Memory B cell (primary cell): ENCODE data around the gene C1QTNF1.

Experiments
- ATAC-seq: fragments of 150-1000 bp; cut with Tn5 transposase; 2 replicates; pipeline ENCODE4 v1.10.0; 2021; ENCODE audit warnings: low read depth, mild to moderate bottlenecking, moderate library complexity
- DNase-seq, 2 donors: peaks; one replicate each; pipeline ENCODE4 v3.0.0; 2022; ENCODE audit warnings: low spot score in 2 of 2
- H3K27ac Mint-ChIP-seq: one replicate; pipeline ENCODE4 v1.8.0; 2022; ENCODE audit warnings: mild to moderate bottlenecking, moderate library complexity, mixed read lengths
- H3K27me3 Mint-ChIP-seq: one replicate; pipeline ENCODE4 v1.8.0; 2022; ENCODE audit warnings: mixed read lengths
- H3K36me3 Mint-ChIP-seq: one replicate; pipeline ENCODE4 v1.8.0; 2022; ENCODE audit warnings: mild to moderate bottlenecking, mixed read lengths
- H3K4me1 Mint-ChIP-seq: one replicate; pipeline ENCODE4 v1.8.0; 2022; ENCODE audit warnings: mixed read lengths
- H3K4me3 Mint-ChIP-seq: one replicate; pipeline ENCODE4 v1.8.0; 2022; ENCODE audit warnings: mild to moderate bottlenecking, moderate library complexity, mixed read lengths
- H3K9me3 Mint-ChIP-seq: one replicate; pipeline ENCODE4 v1.8.0; 2022; ENCODE audit warnings: mixed read lengths

C1QTNF1 gene

DNA sequence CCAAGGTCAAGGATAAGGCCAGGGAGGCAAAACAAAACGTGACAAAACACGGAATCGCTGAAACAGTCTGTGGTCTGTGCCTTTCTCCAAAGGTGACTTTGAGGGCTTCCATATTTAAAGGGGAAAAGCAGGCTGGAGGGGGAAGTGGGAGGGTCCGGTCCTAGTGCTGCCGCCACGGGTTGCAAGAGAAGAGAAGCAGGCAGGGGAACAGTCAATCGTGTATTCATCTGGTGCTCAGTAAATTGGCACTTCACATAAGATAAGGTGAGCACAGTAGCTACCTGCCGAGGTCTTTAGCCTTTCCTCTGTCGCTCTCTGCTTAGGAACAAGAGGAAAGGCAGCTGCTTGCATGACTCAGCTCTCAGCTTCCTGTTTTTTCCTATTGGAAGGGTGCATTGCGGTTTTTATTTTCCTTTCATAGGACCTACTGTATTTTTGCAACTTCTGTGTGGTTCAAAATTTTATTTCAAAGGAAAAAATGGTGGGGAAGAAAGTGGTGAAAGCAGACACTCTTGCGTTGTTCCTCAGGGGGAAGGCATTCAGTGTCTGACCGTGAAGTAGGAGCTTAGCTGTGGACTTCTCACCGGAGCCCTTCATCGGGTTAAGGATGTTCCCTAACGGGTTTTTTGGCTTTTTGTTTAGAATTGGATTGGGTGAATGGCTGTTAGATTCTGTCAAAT is 37.2 kb upstream of the C1QTNF1 start:
- no peak for DNase-seq
- no peaks in the 10 kb centered on the region for H3K27me3 Mint-ChIP-seq
- no peak overlapping the region for H3K27ac Mint-ChIP-seq
- peaks cover 12% of the 10 kb centered on the region for H3K4me1 Mint-ChIP-seq
- ATAC-seq: peak; percentile 27
- H3K9me3 Mint-ChIP-seq: no peaks in the 10 kb centered on the region
- H3K4me3 Mint-ChIP-seq: no peak overlapping the region
- peaks cover 13% of the 10 kb centered on the region for H3K36me3 Mint-ChIP-seq

DNA sequence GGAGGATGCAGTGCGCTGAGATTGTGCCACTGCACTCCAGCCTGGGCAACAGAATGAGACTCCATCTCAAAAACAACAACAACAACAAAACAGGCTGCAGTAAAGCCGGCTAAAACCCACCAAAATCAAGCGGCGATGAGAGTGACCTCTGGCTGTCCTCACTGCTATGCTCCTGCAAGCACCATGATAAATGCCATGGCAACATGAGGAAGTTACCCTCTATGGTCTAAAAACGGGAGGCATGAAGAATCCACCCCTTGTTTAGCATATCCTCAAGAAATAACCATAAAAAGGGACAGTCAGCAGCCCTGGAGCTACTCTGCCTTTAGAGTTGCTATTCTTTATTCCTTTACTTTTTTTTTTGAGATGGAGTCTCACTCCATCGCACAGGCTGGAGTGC is 35.8 kb upstream of the C1QTNF1 start:
- no peaks in the 10 kb centered on the region for H3K9me3 Mint-ChIP-seq
- peaks cover 20% of the 10 kb centered on the region for H3K36me3 Mint-ChIP-seq
- no peaks in the 10 kb centered on the region for H3K27me3 Mint-ChIP-seq
- peaks cover 15% of the 10 kb centered on the region for H3K4me1 Mint-ChIP-seq
- no peak overlapping the region for H3K4me3 Mint-ChIP-seq
- DNase-seq: no peak
- no peak for ATAC-seq
- H3K27ac Mint-ChIP-seq: no peak overlapping the region

DNA sequence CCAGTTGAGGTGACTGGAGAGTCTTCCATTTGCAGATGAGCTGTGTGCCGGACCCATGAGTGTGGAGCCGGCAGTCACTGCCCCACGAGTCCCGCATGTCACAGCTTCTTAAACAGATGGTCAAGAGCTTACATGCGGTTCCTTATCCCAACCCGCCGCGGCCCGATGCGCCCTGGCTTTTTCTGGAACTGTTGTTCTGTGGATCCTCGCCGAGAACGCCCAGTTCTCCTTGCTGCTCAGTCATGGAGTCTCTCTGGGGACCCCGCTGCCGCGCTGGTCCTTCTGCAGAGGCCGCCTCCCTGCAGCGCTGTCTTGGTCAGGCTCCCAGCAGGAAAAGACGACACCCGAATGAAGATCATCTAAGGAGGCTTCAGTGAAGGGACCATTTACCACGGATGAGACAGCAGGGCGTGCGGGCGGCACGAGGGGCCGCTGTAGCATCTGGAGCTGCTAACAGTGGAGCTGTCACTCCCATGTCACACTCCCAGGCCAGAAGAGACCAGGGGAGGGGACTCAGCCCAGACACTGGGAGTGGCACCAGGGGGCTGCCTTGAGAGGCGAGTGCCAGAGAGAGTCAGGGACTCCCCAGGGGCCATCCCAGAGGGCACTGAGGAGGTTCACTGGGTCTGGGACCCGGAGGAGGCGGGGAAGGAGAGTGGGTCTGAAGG is 33.5 kb upstream of the C1QTNF1 start:
- DNase-seq (no peak), ATAC-seq (no peak)
- Mint-ChIP-seq H3K27ac (no peak overlapping the region), H3K4me1 (peaks cover 17% of the 10 kb centered on the region), H3K4me3 (no peak overlapping the region), H3K36me3 (peaks cover 26% of the 10 kb centered on the region), H3K27me3 (no peaks in the 10 kb centered on the region), H3K9me3 (no peaks in the 10 kb centered on the region)

DNA sequence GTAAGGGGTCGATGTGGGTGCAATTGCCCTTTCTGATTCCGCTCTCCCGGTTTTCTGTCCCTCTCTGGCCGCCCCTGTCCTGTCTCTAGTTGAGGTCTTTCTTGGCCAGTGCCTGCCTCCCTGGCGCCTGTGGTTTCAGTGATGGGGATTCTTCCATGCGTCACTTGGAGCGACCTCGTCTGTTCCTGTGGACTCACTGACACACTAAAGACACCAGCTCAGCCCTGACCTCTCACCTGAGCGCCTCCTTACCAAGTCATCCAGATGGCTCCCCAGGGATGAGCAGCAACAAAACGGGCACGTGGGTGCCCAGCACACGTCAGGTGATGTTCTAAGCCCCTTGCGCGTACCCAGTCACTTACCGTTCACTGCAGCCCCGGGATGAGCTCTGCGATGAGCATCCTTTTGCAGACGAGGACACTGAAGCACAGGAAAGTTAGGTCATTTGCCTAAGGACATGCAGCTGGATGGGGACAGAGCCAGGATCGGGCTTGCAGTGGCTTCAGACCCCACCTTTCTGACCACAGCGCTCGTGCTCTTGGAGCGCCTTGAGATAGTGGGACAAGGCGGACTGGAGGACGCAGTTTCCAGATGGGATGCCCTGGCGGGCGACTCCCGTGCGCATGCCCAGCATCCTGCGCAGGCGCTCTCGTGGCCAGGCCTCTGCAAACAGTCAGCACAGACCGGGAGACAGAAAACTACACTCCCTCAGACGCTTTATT is 32.8 kb upstream of the C1QTNF1 start:
- no peaks in the 10 kb centered on the region for H3K27me3 Mint-ChIP-seq
- H3K36me3 Mint-ChIP-seq: peaks cover 29% of the 10 kb centered on the region
- H3K4me1 Mint-ChIP-seq: peaks cover 12% of the 10 kb centered on the region
- DNase-seq (no peak), ATAC-seq (no peak)
- H3K9me3 Mint-ChIP-seq: no peaks in the 10 kb centered on the region
- H3K4me3 Mint-ChIP-seq: no peak overlapping the region
- no peak overlapping the region for H3K27ac Mint-ChIP-seq

DNA sequence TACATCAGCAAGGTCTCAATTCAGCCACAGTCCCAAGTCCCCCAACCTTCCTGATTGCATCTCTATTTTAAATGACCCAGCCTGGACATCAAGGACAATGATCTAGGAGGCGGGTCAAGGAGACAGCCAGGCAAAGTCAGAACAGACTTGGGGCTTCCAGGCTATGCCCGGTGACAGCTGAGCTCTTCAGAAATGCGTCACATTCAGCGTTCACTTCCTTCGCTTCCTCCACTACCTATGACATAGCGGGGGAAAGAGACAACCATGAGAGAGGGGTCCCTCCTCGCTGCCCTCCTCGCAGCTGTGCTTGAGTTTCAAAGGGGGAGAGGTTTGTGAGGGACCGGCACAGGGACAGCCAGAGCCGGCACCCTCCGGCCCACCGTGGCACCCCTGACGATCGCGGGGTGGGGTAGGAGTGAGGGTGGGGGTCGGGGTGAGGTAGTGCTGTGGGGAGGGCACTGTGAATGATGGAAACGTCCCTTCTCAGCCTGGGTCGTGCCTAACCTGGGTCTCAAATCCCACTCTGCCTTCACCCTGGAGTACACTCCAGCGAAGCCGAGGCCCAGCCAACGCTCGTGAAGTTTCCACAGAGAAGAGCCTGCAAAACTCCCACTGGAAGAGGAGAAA is 31.9 kb upstream of the C1QTNF1 start:
- H3K4me1 Mint-ChIP-seq: peaks cover 5% of the 10 kb centered on the region
- H3K9me3 Mint-ChIP-seq: no peaks in the 10 kb centered on the region
- H3K36me3 Mint-ChIP-seq: peaks cover 32% of the 10 kb centered on the region
- no peak overlapping the region for H3K4me3 Mint-ChIP-seq
- DNase-seq: no peak
- H3K27me3 Mint-ChIP-seq: no peaks in the 10 kb centered on the region
- no peak overlapping the region for H3K27ac Mint-ChIP-seq
- ATAC-seq: no peak

DNA sequence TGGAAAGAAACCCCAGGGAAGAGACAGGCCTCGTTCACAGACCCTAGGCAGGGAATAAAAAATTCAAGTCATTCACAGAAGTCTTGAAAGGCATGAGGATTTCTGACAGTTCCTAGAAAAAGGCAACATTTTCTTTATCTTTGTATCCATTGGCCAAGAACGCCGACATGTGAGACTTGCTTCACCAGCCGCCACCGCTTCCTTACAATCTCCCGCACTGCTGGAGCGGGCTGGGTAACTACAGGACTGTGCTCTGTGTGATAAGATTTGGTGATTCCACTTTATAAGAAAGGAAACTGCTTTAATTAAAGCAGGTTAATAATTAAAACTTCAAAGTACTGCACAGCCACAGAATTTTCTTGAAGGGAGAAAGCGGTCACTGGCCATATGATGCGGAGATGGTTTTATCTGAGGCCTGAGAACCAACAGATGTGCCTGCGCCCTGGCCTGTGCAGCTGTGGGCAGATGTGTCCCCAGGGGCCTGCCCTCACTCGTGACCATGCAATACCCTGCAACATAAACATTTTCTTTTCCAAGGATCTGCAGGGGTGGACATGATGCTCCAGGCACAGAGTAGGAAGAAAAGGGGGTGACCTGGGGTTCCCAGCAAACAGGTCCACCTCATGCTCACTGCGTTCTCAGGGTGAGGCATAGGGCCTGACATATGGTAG is 31.3 kb upstream of the C1QTNF1 start:
- Mint-ChIP-seq H3K36me3 (peaks cover 34% of the 10 kb centered on the region), H3K9me3 (no peaks in the 10 kb centered on the region), H3K27me3 (no peaks in the 10 kb centered on the region), H3K4me3 (no peak overlapping the region), H3K4me1 (peaks cover 5% of the 10 kb centered on the region), H3K27ac (no peak overlapping the region)
- no peak for ATAC-seq
- no peak for DNase-seq

DNA sequence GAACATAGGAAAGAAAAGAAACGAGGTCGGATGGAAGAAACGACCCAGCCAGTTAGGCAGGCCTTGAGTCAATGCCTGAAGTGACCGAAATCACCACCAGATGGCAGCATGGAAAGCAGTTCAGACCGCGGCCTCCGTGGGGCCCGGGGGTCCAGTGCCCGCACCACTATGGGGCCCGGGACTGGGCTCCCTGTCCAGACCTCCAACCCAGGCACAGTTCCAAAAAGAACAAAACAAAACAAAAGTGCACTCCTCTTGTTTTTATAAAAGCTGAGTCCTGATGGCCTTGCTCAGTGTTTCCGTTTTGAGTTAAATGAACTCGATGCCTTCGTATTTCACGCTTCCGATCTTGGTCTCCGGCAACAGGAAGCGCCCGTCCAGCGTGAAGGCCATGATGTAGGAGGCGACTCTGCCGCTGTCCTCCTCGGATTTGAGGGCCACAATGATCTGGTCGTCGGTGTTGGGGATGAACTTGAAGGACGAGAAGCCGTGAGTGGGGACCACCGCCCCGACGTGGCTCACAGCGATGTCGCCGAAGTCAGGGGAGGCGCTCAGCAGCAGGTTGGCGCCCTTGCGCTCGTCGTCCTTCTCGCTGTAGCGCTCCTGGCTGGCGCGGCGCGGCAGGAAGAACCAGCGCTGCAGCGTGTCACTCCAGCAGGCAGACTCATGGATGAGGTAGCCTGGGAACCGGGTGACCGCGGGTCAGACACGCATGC is 30.6 kb upstream of the C1QTNF1 start:
- peak; percentile 44 to 59 for DNase-seq
- Mint-ChIP-seq H3K4me3 (no peak overlapping the region), H3K4me1 (peaks cover 5% of the 10 kb centered on the region), H3K36me3 (peaks cover 34% of the 10 kb centered on the region), H3K27ac (no peak overlapping the region), H3K9me3 (no peaks in the 10 kb centered on the region), H3K27me3 (no peaks in the 10 kb centered on the region)
- ATAC-seq: peak; percentile 63

DNA sequence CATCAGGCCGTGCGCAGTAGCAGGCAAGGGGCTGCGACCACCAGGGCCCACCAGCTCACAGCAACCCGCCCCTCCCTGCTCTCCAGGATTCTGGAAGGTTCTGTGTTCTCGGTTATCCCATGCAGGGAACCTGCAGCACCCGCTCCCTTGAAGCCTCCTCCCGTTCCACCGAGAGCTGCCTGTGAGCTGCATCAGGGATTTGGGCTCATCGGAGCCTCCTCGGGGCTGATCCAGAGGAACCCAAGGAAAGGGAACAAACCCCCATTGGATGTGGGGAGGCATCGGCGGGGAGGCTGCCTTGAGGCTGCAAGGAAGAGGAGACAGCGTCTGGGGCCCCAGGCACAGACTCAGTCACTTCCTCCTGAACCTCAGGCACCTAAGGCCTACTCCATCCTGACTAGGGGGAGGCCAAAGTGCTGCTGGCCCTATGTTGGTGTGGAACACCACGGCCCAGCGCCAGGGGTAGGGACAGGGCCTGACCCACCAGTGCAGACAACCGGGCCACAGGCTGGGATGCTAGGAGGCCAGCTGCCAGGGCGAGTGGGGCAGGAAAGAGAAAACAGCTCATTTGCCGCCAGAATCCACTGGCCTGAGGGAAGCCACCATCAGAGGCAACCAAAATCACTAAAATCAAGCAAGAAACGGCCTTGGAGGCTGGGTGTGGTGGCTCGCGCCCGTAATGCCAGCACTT is 29.8 kb upstream of the C1QTNF1 start:
- Mint-ChIP-seq H3K36me3 (peaks cover 34% of the 10 kb centered on the region), H3K9me3 (no peaks in the 10 kb centered on the region), H3K4me3 (no peak overlapping the region), H3K4me1 (peaks cover 5% of the 10 kb centered on the region), H3K27me3 (no peaks in the 10 kb centered on the region), H3K27ac (no peak overlapping the region)
- DNase-seq (no peak), ATAC-seq (no peak)

DNA sequence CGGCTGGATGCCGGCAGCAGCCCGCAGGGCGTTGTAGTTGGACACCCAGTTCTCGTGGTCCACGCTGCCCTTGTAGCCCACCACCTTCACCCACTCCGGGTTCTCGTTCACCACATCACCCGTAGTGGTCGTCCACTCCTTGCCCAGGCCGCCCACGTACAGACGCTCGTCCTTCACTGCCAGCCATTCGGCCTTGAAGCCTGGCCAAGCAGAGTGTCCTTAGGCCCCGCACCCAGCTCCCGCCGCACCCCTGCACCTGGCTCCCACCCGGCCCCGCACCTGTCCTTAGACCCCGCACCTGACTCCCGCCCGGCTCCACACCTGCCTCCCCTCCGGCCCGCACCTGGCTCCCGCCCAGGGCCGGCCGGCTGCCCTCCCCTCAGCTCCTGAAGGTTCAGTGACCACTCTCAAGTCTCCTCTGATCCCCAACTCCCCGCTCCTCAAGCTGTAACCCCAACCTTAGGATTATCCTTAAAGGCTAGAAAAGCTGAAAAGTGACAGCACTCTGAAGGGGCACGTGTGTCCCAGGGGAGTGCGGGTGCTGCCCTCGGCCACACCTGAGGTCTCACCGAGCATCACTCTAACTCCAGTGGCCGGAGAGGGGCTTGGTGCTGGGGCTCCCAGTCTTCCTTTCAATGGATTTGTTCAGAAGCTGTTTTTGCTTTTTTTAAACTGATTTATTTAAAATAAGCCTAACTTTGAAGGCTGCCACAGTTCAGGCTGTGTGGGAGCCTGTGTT is 28.8 kb upstream of the C1QTNF1 start:
- H3K4me1 Mint-ChIP-seq: peaks cover 6% of the 10 kb centered on the region
- no peak for ATAC-seq
- no peaks in the 10 kb centered on the region for H3K9me3 Mint-ChIP-seq
- DNase-seq: no peak
- peaks cover 33% of the 10 kb centered on the region for H3K36me3 Mint-ChIP-seq
- no peaks in the 10 kb centered on the region for H3K27me3 Mint-ChIP-seq
- no peak overlapping the region for H3K27ac Mint-ChIP-seq
- H3K4me3 Mint-ChIP-seq: no peak overlapping the region

DNA sequence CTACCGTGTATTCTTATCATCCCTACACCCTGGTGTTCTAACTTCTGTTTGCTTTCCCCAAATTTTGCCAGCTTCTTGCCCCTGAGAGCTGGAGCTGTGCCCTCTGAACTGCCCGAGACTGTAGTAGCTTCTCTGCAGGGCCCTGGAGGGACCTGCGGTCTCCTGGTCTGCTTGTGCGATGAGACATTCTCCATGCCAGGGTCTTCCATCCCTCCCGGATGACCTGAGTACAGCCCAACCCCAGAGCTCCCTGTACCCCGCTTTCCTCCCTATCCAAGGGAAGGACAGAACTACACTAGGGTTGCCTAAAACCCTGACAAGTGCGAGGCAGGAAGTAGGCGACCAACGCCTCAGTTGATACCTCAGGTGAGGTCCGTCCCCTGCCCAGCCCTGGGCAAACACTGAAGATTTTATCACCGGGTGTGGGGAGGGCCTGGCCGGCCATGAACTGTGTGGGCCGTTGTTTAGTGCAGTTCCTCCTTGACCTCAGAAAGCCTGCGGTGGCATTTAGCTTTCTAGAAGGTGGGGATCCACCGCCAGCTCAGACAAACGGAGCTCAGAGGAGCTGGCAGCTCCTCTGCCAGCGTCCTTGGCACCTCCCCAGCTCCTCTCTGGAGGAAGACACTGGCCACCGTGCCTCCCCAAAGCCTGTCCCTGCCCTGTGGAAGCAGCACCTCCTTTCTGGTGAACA is 28.1 kb upstream of the C1QTNF1 start:
- H3K4me1 Mint-ChIP-seq: peaks cover 9% of the 10 kb centered on the region
- H3K27ac Mint-ChIP-seq: no peak overlapping the region
- H3K4me3 Mint-ChIP-seq: no peak overlapping the region
- H3K27me3 Mint-ChIP-seq: no peaks in the 10 kb centered on the region
- DNase-seq (no peak), ATAC-seq (no peak)
- peaks cover 32% of the 10 kb centered on the region for H3K36me3 Mint-ChIP-seq
- H3K9me3 Mint-ChIP-seq: no peaks in the 10 kb centered on the region

DNA sequence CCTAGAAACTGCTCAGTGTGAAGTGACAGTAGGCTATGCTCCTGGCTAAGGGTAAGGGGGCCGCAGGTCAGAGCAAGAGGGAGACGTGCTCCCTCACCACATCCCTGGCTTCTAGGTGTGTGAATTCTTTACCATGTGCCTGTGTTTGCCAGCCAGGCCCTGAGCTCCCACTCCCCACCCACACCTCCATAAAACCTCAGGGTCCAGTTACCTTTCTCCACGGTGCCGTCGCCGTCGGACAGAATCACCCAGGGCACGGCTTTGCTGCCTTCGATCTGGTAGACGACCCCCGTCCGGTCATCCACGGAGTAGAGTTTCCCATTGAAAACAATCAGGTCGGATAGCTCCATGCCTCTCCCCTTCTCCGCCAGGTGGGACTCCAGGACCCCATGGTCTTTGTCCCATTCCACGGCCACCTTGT is 27.2 kb upstream of the C1QTNF1 start:
- Mint-ChIP-seq H3K27ac (no peak overlapping the region), H3K4me3 (no peak overlapping the region), H3K9me3 (no peaks in the 10 kb centered on the region), H3K27me3 (no peaks in the 10 kb centered on the region), H3K36me3 (peaks cover 35% of the 10 kb centered on the region), H3K4me1 (peaks cover 16% of the 10 kb centered on the region)
- DNase-seq (no peak), ATAC-seq (no peak)

DNA sequence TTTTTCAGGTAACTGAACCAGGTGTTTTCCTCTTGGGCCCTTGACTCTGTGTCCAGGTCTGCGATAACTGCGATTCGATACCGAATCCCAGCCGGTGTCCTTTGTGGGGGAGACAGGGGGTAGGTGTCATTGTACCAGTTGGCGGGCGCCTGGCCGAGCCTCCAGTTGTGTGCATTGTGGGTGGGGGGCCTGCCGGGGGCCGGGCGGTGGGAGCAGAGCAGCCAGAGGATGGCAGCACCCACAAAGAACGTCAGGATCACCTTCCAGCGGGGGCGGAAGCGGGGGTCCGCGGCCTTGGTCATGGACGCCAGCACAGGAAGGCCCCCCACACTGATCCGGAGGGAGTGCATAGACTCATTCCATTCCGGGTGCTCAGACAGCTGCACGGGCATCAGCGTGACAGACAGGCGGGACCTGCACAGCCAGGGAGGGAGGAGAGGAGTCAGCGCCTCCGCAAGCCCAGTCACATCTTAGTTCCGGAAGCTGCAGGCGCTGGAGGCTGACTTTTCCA is 26.7 kb upstream of the C1QTNF1 start:
- Mint-ChIP-seq H3K27ac (no peak overlapping the region), H3K36me3 (peaks cover 35% of the 10 kb centered on the region), H3K27me3 (no peaks in the 10 kb centered on the region), H3K9me3 (no peaks in the 10 kb centered on the region), H3K4me1 (peaks cover 18% of the 10 kb centered on the region), H3K4me3 (no peak overlapping the region)
- no peak for DNase-seq
- no peak for ATAC-seq
